IPS-18a (cell line): ENCODE measurements around the gene NFE2.
"Not testable (repeated sequence)": the region's sequence is repeated elsewhere in the genome, so short reads cannot be mapped to it uniquely, and the experiment has no call there.

Experiments used
- H3K27ac ChIP-seq: one replicate; pipeline ENCODE4 v1.5.1; 2013; ENCODE audit warnings: low read length
- H3K27me3 ChIP-seq: one replicate; pipeline ENCODE4 v1.6.1; 2013; ENCODE audit warnings: mild to moderate bottlenecking, low read length; ENCODE audit not compliant: control insufficient read depth, insufficient read depth
- H3K36me3 ChIP-seq: one replicate; pipeline ENCODE4 v1.6.1; 2013; ENCODE audit warnings: low read depth, low read length; ENCODE audit not compliant: control insufficient read depth
- H3K4me1 ChIP-seq: one replicate; pipeline ENCODE4 v1.6.1; 2013; ENCODE audit warnings: low read depth, low read length; ENCODE audit not compliant: control insufficient read depth
- H3K4me3 ChIP-seq: one replicate; pipeline ENCODE4 v1.5.1; 2013; ENCODE audit warnings: low read length
- H3K9ac ChIP-seq: one replicate; pipeline ENCODE4 v1.6.1; 2013; ENCODE audit warnings: mild to moderate bottlenecking, low read length, moderate library complexity
- H3K9me3 ChIP-seq: one replicate; pipeline ENCODE4 v1.6.1; 2013; ENCODE audit warnings: low read depth, low read length; ENCODE audit not compliant: control insufficient read depth

NFE2 gene

GRCh38 chr12:54330442-54330841, 29.6 kb upstream of the NFE2 start:
- Histone ChIP-seq H3K27me3 (no peaks in the 10 kb centered on the region), H3K27ac (no peak overlapping the region), H3K4me1 (peaks cover 16% of the 10 kb centered on the region)

GRCh38 chr12:54329759-54330158, 28.9 kb upstream of the NFE2 start:
- no peak overlapping the region for H3K4me3 ChIP-seq
- H3K27ac ChIP-seq, result no peak overlapping the region
- H3K27me3 ChIP-seq, result no peaks in the 10 kb centered on the region
- H3K36me3 ChIP-seq, result no peaks in the 10 kb centered on the region
- no peak overlapping the region for H3K9ac ChIP-seq
- H3K4me1 ChIP-seq, result peaks cover 16% of the 10 kb centered on the region
- no peaks in the 10 kb centered on the region for H3K9me3 ChIP-seq

More at GRCh38 chr12:54330442-54330841, 29.6 kb upstream of the NFE2 start:
- H3K36me3 ChIP-seq, result no peaks in the 10 kb centered on the region
- no peaks in the 10 kb centered on the region for H3K9me3 ChIP-seq
- H3K4me3 ChIP-seq, result no peak overlapping the region
- H3K9ac ChIP-seq, result no peak overlapping the region

GRCh38 chr12:54328595-54329337, 28.0 kb upstream of the NFE2 start:
- no peak overlapping the region for H3K9ac ChIP-seq
- no peak overlapping the region for H3K27ac ChIP-seq
- H3K9me3 ChIP-seq, result no peaks in the 10 kb centered on the region
- H3K4me1 ChIP-seq, result peaks cover 16% of the 10 kb centered on the region
- no peaks in the 10 kb centered on the region for H3K36me3 ChIP-seq
- no peak overlapping the region for H3K4me3 ChIP-seq
- H3K27me3 ChIP-seq, result no peaks in the 10 kb centered on the region

GRCh38 chr12:54325442-54326109, 24.8 kb upstream of the NFE2 start:
- H3K27ac ChIP-seq, result peak overlapping the region; percentile 62
- H3K36me3 ChIP-seq, result not testable (repeated sequence)

GRCh38 chr12:54324617-54325441, 24.0 kb upstream of the NFE2 start, which contains the start of gene COPZ1:
TSS of gene COPZ1 (plus strand) at chr12:54325131. CDS start at chr12:54325164, 33 bp downstream.
- H3K36me3 ChIP-seq, result no peaks in the 10 kb centered on the region
- H3K9me3 ChIP-seq, result no peaks in the 10 kb centered on the region
- no peaks in the 10 kb centered on the region for H3K27me3 ChIP-seq
- peaks cover 13% of the 10 kb centered on the region for H3K4me1 ChIP-seq
- H3K4me3 ChIP-seq, result peak within 1 kb of the TSS; percentile 98
- H3K9ac ChIP-seq, result peak within 1 kb of the TSS; percentile 96
- H3K27ac ChIP-seq, result peak within 1 kb of the TSS; percentile 62

More at GRCh38 chr12:54325442-54326109, 24.8 kb upstream of the NFE2 start:
- Histone ChIP-seq H3K4me3 (peak overlapping the region; percentile 98), H3K4me1 (peaks cover 16% of the 10 kb centered on the region), H3K9ac (peak overlapping the region; percentile 96)
- H3K9me3 ChIP-seq, H3K27me3 ChIP-seq: not testable (repeated sequence)

GRCh38 chr12:54321363-54321762, 20.5 kb upstream of the NFE2 start:
- Histone ChIP-seq H3K9ac (no peak overlapping the region), H3K9me3 (no peaks in the 10 kb centered on the region), H3K4me3 (no peak overlapping the region), H3K27ac (no peak overlapping the region), H3K36me3 (no peaks in the 10 kb centered on the region), H3K4me1 (no peaks in the 10 kb centered on the region), H3K27me3 (no peaks in the 10 kb centered on the region)

- not testable (repeated sequence) for H3K4me1 ChIP-seq, H3K27ac ChIP-seq, H3K9ac ChIP-seq, H3K9me3 ChIP-seq, H3K4me3 ChIP-seq, H3K27me3 ChIP-seq, H3K36me3 ChIP-seq
Measured at GRCh38 chr12:54312309-54312708, 11.5 kb upstream of the NFE2 start.

- H3K4me1 ChIP-seq, result no peaks in the 10 kb centered on the region
- no peak overlapping the region for H3K4me3 ChIP-seq
- H3K27me3 ChIP-seq, result no peaks in the 10 kb centered on the region
- no peaks in the 10 kb centered on the region for H3K9me3 ChIP-seq
- no peak overlapping the region for H3K27ac ChIP-seq
- no peaks in the 10 kb centered on the region for H3K36me3 ChIP-seq
- H3K9ac ChIP-seq, result no peak overlapping the region
Measured at GRCh38 chr12:54311051-54311450, 10.2 kb upstream of the NFE2 start.

- Histone ChIP-seq H3K9me3 (no peaks in the 10 kb centered on the region), H3K36me3 (no peaks in the 10 kb centered on the region), H3K9ac (no peak overlapping the region), H3K27me3 (no peaks in the 10 kb centered on the region), H3K27ac (no peak overlapping the region), H3K4me3 (no peak overlapping the region), H3K4me1 (peaks cover 15% of the 10 kb centered on the region)
Measured at GRCh38 chr12:54306925-54307741, 6.3 kb upstream of the NFE2 start.

- H3K4me3 ChIP-seq, result no peak overlapping the region
- H3K4me1 ChIP-seq, result peaks cover 40% of the 10 kb centered on the region
Measured at GRCh38 chr12:54304187-54304810, 3.5 kb upstream of the NFE2 start.

More at GRCh38 chr12:54304187-54304810, 3.5 kb upstream of the NFE2 start:
- Histone ChIP-seq H3K36me3 (no peaks in the 10 kb centered on the region), H3K9me3 (no peaks in the 10 kb centered on the region), H3K9ac (no peak overlapping the region), H3K27me3 (peaks cover 12% of the 10 kb centered on the region), H3K27ac (no peak overlapping the region)
